Measurements from ENCODE around the gene GOLGA8K. TPM values are rescaled to one million over a fixed set of nuclear protein-coding genes. Genes with fewer than 3 reads are reported as not detected.
A peak's percentile ranks its signal among the peaks of the same experiment; 100 is the strongest.
"Not testable (repeated sequence)": the region's sequence is repeated elsewhere in the genome, so short reads cannot be mapped to it uniquely, and the experiment has no call there.

The GOLGA8K gene
- total RNA-seq, 2 experiments from 2014 or later = 0.50 to 0.69 TPM

DNA sequence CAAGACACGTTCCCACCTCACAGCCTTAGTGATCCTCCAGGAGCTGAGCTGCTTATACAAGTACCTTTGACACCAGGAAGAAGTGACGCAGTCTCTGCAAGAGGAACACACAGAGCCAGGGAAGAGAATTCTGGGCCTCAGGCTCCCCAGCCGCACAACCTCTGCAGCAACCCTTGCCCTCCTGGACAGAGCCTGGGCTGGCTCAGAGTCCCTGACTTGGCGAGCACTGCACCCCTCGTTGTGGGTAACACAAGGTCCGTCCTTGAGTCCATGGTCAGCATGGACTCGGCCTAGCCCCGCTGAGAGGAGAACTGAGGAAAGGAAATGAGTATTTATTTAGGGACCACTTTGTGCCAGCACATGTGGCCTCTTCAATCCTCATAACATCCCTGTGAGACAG is 39.6 kb downstream of the GOLGA8K start:
- intact Hi-C loops (cut with DNase I, micrococcal nuclease); H3K4me3 ChIP-seq (ENCODE audit: low read length); POLR2A ChIA-PET; H3K27me3 ChIP-seq (ENCODE audit: control insufficient read depth in 1 of 2, insufficient read depth in 2 of 2, low read length in 2 of 2); H3K27ac Mint-ChIP-seq; H3K4me3 Mint-ChIP-seq; H3K4me1 Mint-ChIP-seq (ENCODE audit: low read depth); ATAC-seq (ENCODE audit: poor library complexity); H3K36me3 ChIP-seq (ENCODE audit: insufficient read depth, low read length); H3K9me3 Mint-ChIP-seq; H3K9me3 ChIP-seq (ENCODE audit: control insufficient read depth in 1 of 2, insufficient read depth in 1 of 2, low read length in 2 of 2); H3K27ac ChIP-seq (ENCODE audit: low read depth in 1 of 2, low read length in 2 of 2); CTCF ChIA-PET; H3K36me3 Mint-ChIP-seq (ENCODE audit: low read depth); DNase-seq; H3K4me1 ChIP-seq (ENCODE audit: insufficient read depth, low read length); H3K27me3 Mint-ChIP-seq: not testable (repeated sequence)

DNA sequence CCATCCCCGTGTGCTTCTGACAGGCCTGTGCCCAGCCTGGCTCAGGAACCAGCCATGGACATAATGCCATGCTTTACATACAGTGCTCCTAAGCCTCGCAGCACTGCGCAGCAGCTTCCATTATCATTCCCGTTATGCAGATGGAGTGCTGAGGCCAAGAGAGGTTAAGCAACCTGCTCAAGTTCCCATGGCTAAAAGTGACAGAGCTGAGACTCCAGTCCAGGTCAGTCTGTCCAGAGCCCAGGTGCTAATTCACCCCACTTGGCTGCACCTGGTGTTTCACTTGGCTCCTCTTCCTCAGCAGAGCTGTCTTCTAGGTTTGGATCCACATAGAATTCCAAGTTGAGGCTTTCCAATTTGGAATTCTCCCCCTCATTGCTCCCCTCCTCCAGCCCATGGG is 41.4 kb downstream of the GOLGA8K start:
- H3K4me3 ChIP-seq (ENCODE audit: low read length); H3K36me3 ChIP-seq (ENCODE audit: insufficient read depth, low read length); H3K27me3 Mint-ChIP-seq; H3K27me3 ChIP-seq (ENCODE audit: control insufficient read depth in 1 of 2, insufficient read depth in 2 of 2, low read length in 2 of 2); CTCF ChIA-PET; H3K4me1 ChIP-seq (ENCODE audit: insufficient read depth, low read length); H3K36me3 Mint-ChIP-seq (ENCODE audit: low read depth); ATAC-seq (ENCODE audit: poor library complexity); H3K4me3 Mint-ChIP-seq; DNase-seq; POLR2A ChIA-PET; H3K4me1 Mint-ChIP-seq (ENCODE audit: low read depth); intact Hi-C loops (cut with DNase I, micrococcal nuclease); H3K9me3 ChIP-seq (ENCODE audit: control insufficient read depth in 1 of 2, insufficient read depth in 1 of 2, low read length in 2 of 2); H3K27ac Mint-ChIP-seq; H3K27ac ChIP-seq (ENCODE audit: low read depth in 1 of 2, low read length in 2 of 2); H3K9me3 Mint-ChIP-seq: not testable (repeated sequence)

DNA sequence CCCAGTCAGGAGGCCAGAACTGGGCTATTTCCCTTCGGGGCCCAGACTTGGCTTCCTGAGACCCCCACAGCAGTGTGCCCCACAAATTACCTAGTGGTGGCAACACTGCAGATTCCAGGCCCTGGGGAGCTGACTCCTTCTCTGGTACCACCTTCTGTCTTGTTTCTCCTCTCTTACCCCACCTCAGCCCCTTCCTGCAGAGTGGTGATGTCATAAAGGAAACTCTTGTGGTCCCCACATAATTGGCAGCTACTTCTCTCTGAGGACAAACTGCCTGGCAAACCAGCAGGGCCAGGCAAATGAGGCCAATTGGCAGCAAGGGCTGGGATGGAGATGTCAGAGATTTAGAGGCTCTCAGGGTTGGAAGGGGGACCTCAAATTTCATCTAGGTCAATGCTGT is 44.6 kb downstream of the GOLGA8K start:
- H3K4me3 Mint-ChIP-seq; intact Hi-C loops (cut with DNase I, micrococcal nuclease); POLR2A ChIA-PET; H3K36me3 Mint-ChIP-seq (ENCODE audit: low read depth); H3K27me3 ChIP-seq (ENCODE audit: control insufficient read depth in 1 of 2, insufficient read depth in 2 of 2, low read length in 2 of 2); H3K27me3 Mint-ChIP-seq; H3K4me1 Mint-ChIP-seq (ENCODE audit: low read depth); H3K27ac ChIP-seq (ENCODE audit: low read depth in 1 of 2, low read length in 2 of 2); H3K36me3 ChIP-seq (ENCODE audit: insufficient read depth, low read length); DNase-seq; H3K9me3 Mint-ChIP-seq; H3K27ac Mint-ChIP-seq; H3K9me3 ChIP-seq (ENCODE audit: control insufficient read depth in 1 of 2, insufficient read depth in 1 of 2, low read length in 2 of 2); H3K4me3 ChIP-seq (ENCODE audit: low read length); H3K4me1 ChIP-seq (ENCODE audit: insufficient read depth, low read length); CTCF ChIA-PET: not testable (repeated sequence)
- peak; percentile 55 for ATAC-seq (ENCODE audit: poor library complexity)

DNA sequence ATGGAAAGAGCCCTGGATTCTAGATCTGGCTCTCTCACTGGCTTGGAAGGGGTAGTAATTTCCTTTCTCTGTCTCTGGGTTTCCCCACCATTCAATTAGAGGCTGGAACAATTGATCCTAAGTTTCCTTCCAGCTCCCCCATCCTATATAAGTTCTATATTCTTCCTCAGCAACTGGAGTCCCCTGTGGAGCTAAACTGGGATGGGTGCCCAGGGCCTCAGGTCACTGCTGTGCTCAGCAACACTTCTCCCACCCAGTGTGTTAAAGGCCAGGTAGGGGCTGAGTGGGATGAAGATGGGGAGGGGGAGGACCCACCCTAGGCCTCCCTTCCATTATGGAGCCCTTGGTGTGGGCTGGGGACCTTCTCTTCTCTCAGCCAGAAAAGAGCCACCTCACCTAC is 46.2 kb downstream of the GOLGA8K start:
- H3K4me3 ChIP-seq (ENCODE audit: low read length); H3K36me3 ChIP-seq (ENCODE audit: insufficient read depth, low read length); intact Hi-C loops (cut with DNase I, micrococcal nuclease); H3K27me3 ChIP-seq (ENCODE audit: control insufficient read depth in 1 of 2, insufficient read depth in 2 of 2, low read length in 2 of 2); ATAC-seq (ENCODE audit: poor library complexity); H3K4me1 Mint-ChIP-seq (ENCODE audit: low read depth); H3K4me1 ChIP-seq (ENCODE audit: insufficient read depth, low read length); H3K9me3 ChIP-seq (ENCODE audit: control insufficient read depth in 1 of 2, insufficient read depth in 1 of 2, low read length in 2 of 2); H3K27ac ChIP-seq (ENCODE audit: low read depth in 1 of 2, low read length in 2 of 2); H3K9me3 Mint-ChIP-seq; H3K36me3 Mint-ChIP-seq (ENCODE audit: low read depth); H3K27me3 Mint-ChIP-seq; CTCF ChIA-PET; POLR2A ChIA-PET; H3K4me3 Mint-ChIP-seq; H3K27ac Mint-ChIP-seq; DNase-seq: not testable (repeated sequence)

DNA sequence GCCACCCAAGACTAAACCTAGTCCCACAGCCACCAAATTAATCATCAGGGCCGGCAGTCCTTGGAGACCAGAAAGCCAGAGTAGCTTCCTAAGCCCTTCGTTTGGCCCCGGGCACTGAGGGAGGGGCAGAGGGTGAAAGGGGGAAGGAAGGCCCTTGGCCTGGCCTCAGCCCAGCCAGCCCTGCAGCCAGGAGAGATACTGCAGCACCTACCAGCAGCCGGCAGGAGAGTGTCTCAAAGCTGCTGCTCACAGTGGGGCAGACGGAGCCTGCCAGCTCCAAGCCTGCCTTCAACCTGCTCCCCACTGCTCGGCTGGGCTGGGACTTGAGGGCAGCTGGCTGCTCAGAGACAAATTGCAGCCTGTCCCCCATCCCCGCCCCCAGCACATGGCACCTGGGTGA is 50.3 kb downstream of the GOLGA8K start:
- H3K4me1 Mint-ChIP-seq (ENCODE audit: low read depth); H3K27ac Mint-ChIP-seq; H3K27me3 Mint-ChIP-seq; H3K4me1 ChIP-seq (ENCODE audit: insufficient read depth, low read length); H3K4me3 Mint-ChIP-seq; H3K36me3 ChIP-seq (ENCODE audit: insufficient read depth, low read length); H3K9me3 ChIP-seq (ENCODE audit: control insufficient read depth in 1 of 2, insufficient read depth in 1 of 2, low read length in 2 of 2); ATAC-seq (ENCODE audit: poor library complexity); intact Hi-C loops (cut with DNase I, micrococcal nuclease); H3K27ac ChIP-seq (ENCODE audit: low read depth in 1 of 2, low read length in 2 of 2); H3K9me3 Mint-ChIP-seq; DNase-seq; H3K36me3 Mint-ChIP-seq (ENCODE audit: low read depth); H3K27me3 ChIP-seq (ENCODE audit: control insufficient read depth in 1 of 2, insufficient read depth in 2 of 2, low read length in 2 of 2); H3K4me3 ChIP-seq (ENCODE audit: low read length); CTCF ChIA-PET; POLR2A ChIA-PET: not testable (repeated sequence)

DNA sequence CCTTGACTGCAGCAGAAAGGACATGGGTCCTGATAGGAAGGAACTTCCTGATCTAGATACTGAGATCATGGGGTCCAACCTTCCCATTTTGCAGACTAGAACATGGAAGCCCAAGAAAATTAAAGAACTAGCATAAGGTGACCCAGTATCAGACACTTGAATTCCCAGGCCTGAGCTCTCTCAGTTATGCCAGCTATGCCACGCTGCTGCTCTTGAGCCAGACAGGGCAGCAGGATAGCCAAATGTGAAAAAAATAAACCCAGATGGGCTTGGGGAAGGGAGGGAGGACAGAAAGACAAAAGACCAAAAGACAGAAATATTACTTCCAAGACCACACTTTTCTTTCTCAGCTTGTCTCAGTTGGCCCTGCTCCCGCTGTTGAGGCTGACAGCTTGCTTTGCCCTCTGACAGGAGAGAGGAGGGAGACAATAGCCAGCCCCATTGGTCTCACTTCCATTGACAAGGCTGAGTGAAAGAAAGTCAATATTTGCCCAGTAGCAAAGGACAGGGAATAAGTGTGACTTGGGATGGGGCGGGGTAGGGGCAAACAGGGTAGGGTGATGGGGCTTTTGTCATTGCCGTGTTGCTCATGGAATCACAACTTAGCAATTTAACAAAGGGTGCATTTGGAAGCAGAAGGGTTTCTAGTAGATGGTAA is 52.4 kb downstream of the GOLGA8K start:
- H3K9me3 Mint-ChIP-seq; intact Hi-C loops (cut with DNase I, micrococcal nuclease); CTCF ChIA-PET; POLR2A ChIA-PET; H3K27ac ChIP-seq (ENCODE audit: low read depth in 1 of 2, low read length in 2 of 2); H3K27me3 ChIP-seq (ENCODE audit: control insufficient read depth in 1 of 2, insufficient read depth in 2 of 2, low read length in 2 of 2); H3K4me3 ChIP-seq (ENCODE audit: low read length); H3K4me3 Mint-ChIP-seq; H3K36me3 Mint-ChIP-seq (ENCODE audit: low read depth); H3K4me1 ChIP-seq (ENCODE audit: insufficient read depth, low read length); DNase-seq; H3K4me1 Mint-ChIP-seq (ENCODE audit: low read depth); H3K36me3 ChIP-seq (ENCODE audit: insufficient read depth, low read length); ATAC-seq (ENCODE audit: poor library complexity); H3K9me3 ChIP-seq (ENCODE audit: control insufficient read depth in 1 of 2, insufficient read depth in 1 of 2, low read length in 2 of 2); H3K27me3 Mint-ChIP-seq; H3K27ac Mint-ChIP-seq: not testable (repeated sequence)

DNA sequence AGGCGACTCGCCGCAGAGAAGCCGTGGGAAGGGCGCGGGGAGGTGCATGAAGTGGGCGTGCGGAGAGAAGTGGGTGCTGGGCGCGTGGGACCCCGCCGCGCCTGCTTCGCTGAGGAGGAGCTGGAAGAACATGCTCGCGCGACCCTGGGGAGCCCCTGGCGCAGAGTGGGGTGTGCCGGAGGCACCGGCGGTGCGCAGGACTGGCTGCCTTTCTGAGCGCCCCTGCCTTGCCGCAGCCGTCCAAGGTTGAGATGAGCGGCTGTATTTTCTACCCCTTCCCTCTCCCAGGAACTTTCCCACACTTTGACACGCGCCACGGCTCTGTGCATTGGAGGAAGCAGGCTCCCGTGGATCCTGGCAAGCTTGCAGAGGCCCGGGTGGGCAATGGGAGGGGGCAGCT is 56.1 kb downstream of the GOLGA8K start:
- peak overlapping the region; percentile 33 for H3K4me3 ChIP-seq (ENCODE audit: low read length)
- POLR2A ChIA-PET; H3K27ac Mint-ChIP-seq; H3K27me3 ChIP-seq (ENCODE audit: control insufficient read depth in 1 of 2, insufficient read depth in 2 of 2, low read length in 2 of 2); H3K27ac ChIP-seq (ENCODE audit: low read depth in 1 of 2, low read length in 2 of 2); CTCF ChIA-PET; intact Hi-C loops (cut with DNase I, micrococcal nuclease); H3K9me3 Mint-ChIP-seq; H3K9me3 ChIP-seq (ENCODE audit: control insufficient read depth in 1 of 2, insufficient read depth in 1 of 2, low read length in 2 of 2); H3K4me1 ChIP-seq (ENCODE audit: insufficient read depth, low read length); H3K4me3 Mint-ChIP-seq; H3K36me3 ChIP-seq (ENCODE audit: insufficient read depth, low read length); H3K4me1 Mint-ChIP-seq (ENCODE audit: low read depth); H3K27me3 Mint-ChIP-seq; H3K36me3 Mint-ChIP-seq (ENCODE audit: low read depth): not testable (repeated sequence)
- DNase-seq = peak in 1 of 14 experiments; percentile 1
- peak; percentile 27 for ATAC-seq (ENCODE audit: poor library complexity)

Measured in CD4-positive, alpha-beta T cell (primary cell).